HEK293 (cell line): ENCODE measurements around the gene PERM1.
A peak's percentile ranks its signal among the peaks of the same experiment; 100 is the strongest.

Experiments used
- BCL11A ChIP-seq: fragments of 450-650 bp; formaldehyde crosslinking; IDR thresholded peaks from 2 replicates; pipeline ENCODE4 v1.5.1; 2016; ENCODE audit warnings: low read depth, missing biosample characterization, missing genetic modification characterization
- HOXC10 ChIP-seq: sonication (generic); formaldehyde crosslinking; IDR thresholded peaks from 2 replicates; pipeline ENCODE4 v1.8.1; 2023; ENCODE audit warnings: mild to moderate bottlenecking, missing genetic modification reagents
- HOXD13 ChIP-seq: sonication (generic); formaldehyde crosslinking; IDR thresholded peaks from 2 replicates; pipeline ENCODE4 v1.8.0; 2022; ENCODE audit warnings: missing genetic modification reagents, borderline replicate concordance
- OSR2 ChIP-seq: fragments of 450-650 bp; formaldehyde crosslinking; IDR thresholded peaks from 2 replicates; pipeline ENCODE4 v1.5.1; 2016; ENCODE audit warnings: missing biosample characterization, missing genetic modification characterization
- ZBTB10 ChIP-seq: fragments of 450-650 bp; formaldehyde crosslinking; IDR thresholded peaks from 2 replicates; pipeline ENCODE4 v1.5.1; 2016; ENCODE audit warnings: missing biosample characterization, missing genetic modification characterization
- ZBTB20 ChIP-seq: fragments of 450-650 bp; formaldehyde crosslinking; IDR thresholded peaks from 2 replicates; pipeline ENCODE4 v1.5.1; 2016; ENCODE audit warnings: missing biosample characterization, missing genetic modification characterization
- ZBTB44 ChIP-seq: fragments of 450-650 bp; IDR thresholded peaks from 2 replicates; pipeline ENCODE4 v1.5.1; 2018; ENCODE audit warnings: missing biosample characterization, mild to moderate bottlenecking, missing genetic modification characterization
- ZBTB48 ChIP-seq: fragments of 450-650 bp; formaldehyde crosslinking; IDR thresholded peaks from 2 replicates; pipeline ENCODE4 v1.5.1; 2016; ENCODE audit warnings: missing biosample characterization, missing genetic modification characterization
- ZBTB7A ChIP-seq: fragments of 450-650 bp; formaldehyde crosslinking; IDR thresholded peaks from 2 replicates; pipeline ENCODE4 v1.5.1; 2016; ENCODE audit warnings: low read depth, missing biosample characterization, missing genetic modification characterization
- ZFHX2 ChIP-seq: fragments of 450-650 bp; formaldehyde crosslinking; conservative IDR thresholded peaks from 2 replicates; pipeline ENCODE4 v1.5.1; 2016; ENCODE audit warnings: missing biosample characterization, missing genetic modification characterization
- ZFP69B ChIP-seq: fragments of 450-650 bp; formaldehyde crosslinking; IDR thresholded peaks from 2 replicates; pipeline ENCODE4 v1.5.1; 2016; ENCODE audit warnings: missing biosample characterization, missing genetic modification characterization
- ZNF138 ChIP-seq: fragments of 450-650 bp; formaldehyde crosslinking; IDR thresholded peaks from 2 replicates; pipeline ENCODE4 v1.5.1; 2016; ENCODE audit warnings: missing biosample characterization, missing genetic modification characterization, borderline replicate concordance
- ZNF2 ChIP-seq: fragments of 450-650 bp; formaldehyde crosslinking; IDR thresholded peaks from 2 replicates; pipeline ENCODE4 v1.5.1; 2016; ENCODE audit warnings: missing biosample characterization, missing genetic modification characterization
- ZNF335 ChIP-seq: fragments of 450-650 bp; formaldehyde crosslinking; conservative IDR thresholded peaks from 2 replicates; pipeline ENCODE4 v1.5.1; 2016; ENCODE audit warnings: missing biosample characterization, missing genetic modification characterization
- ZNF530 ChIP-seq: fragments of 450-650 bp; formaldehyde crosslinking; IDR thresholded peaks from 2 replicates; pipeline ENCODE4 v1.5.1; 2016; ENCODE audit warnings: low read depth, missing biosample characterization, missing genetic modification characterization
- ZNF639 ChIP-seq: fragments of 450-650 bp; formaldehyde crosslinking; IDR thresholded peaks from 2 replicates; pipeline ENCODE4 v1.5.1; 2016; ENCODE audit warnings: missing biosample characterization, missing genetic modification characterization
- ZNF645 ChIP-seq: fragments of 450-650 bp; formaldehyde crosslinking; IDR thresholded peaks from 2 replicates; pipeline ENCODE4; 2016; ENCODE audit warnings: missing biosample characterization, missing genetic modification characterization
- ZNF76 ChIP-seq: fragments of 450-650 bp; formaldehyde crosslinking; IDR thresholded peaks from 2 replicates; pipeline ENCODE4; 2016; ENCODE audit warnings: low read depth, missing biosample characterization, missing genetic modification characterization, borderline replicate concordance
- ZSCAN23 ChIP-seq: fragments of 450-650 bp; formaldehyde crosslinking; IDR thresholded peaks from 2 replicates; pipeline ENCODE4 v1.5.1; 2016; ENCODE audit warnings: missing biosample characterization, missing genetic modification characterization

Gene PERM1

GRCh38 chr1:996851-997712, 15.2 kb upstream of the PERM1 start (continued):
- TF ChIP-seq ZNF645 (tag by site-specific recombination): no peak
- 0 out of 2 replicates have a peak, but pooled peaks have one; percentile 22 for TF ChIP-seq ZNF2 (tag by site-specific recombination)
- TF ChIP-seq ZNF639 (tag by site-specific recombination): peak; percentile 64; the same call in 1 of the 2 replicates
- TF ChIP-seq ZBTB20: peak; percentile 72
- no peak for TF ChIP-seq HOXC10 (CRISPR knock-in tag)
- peak; percentile 93 for TF ChIP-seq ZBTB48 (tag by site-specific recombination)
- TF ChIP-seq ZFP69B (tag by site-specific recombination): peak; percentile 26; the same call in 1 of the 2 replicates
- 0 out of 2 replicates have a peak, but pooled peaks have one; percentile 13 for TF ChIP-seq ZNF76 (tag by site-specific recombination)
- peak; percentile 74 for TF ChIP-seq ZFHX2 (tag by site-specific recombination)
- TF ChIP-seq ZNF335: no peak
- TF ChIP-seq ZBTB10 (tag by site-specific recombination): peak; percentile 79
- no peak for TF ChIP-seq HOXD13 (CRISPR knock-in tag)
- TF ChIP-seq OSR2: no peak
- no peak for TF ChIP-seq ZNF530 (tag by site-specific recombination)
- 0 out of 2 replicates have a peak, but pooled peaks have one; percentile 17 for TF ChIP-seq ZBTB44
- peak; percentile 68 for TF ChIP-seq BCL11A
- 0 out of 2 replicates have a peak, but pooled peaks have one; percentile 10 for TF ChIP-seq ZSCAN23 (tag by site-specific recombination)
- TF ChIP-seq ZNF138 (tag by site-specific recombination): no peak
- peak; percentile 61; the same call in 1 of the 2 replicates for TF ChIP-seq ZBTB7A (tag by site-specific recombination)
